ENCODE data around the gene TMEM179. TPM values are rescaled to one million over a fixed set of nuclear protein-coding genes. Genes with fewer than 3 reads are reported as not detected.
A peak's percentile ranks its signal among the peaks of the same experiment; 100 is the strongest.

TMEM179 gene
- total and polyA plus RNA-seq, 2 of the 8 experiments (the other 6 are each of a cell fraction or from before 2014, with no cell fraction given): 2.9 to 4.0 TPM

DNA sequence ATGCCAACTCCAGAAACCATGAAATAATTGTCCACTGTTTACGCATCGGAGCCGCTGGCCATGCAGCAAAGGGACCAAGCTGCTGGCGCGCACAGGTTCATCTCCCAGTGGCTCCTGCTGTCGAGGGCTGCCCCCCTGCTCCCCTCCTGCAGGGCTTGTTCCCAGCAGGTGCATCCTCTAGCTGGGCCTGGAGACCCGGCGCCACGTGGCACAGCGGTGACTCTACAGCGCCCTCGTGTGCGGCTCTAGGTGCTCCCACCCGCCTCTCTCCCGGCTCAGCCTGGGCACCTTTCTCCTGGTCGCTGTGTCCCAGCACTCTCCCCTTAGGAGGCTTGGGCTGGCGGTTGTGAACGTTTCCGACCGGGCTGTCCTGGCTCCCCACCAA is 47.3 kb upstream of the TMEM179 start:
- FAIRE-seq: no peak
- Histone ChIP-seq H2AK5ac (ENCODE audit: low read depth, low read length) (no peak overlapping the region), H2AFZ (ENCODE audit: low read length) (no peak overlapping the region), H3K4ac (replicated peaks; ENCODE audit: insufficient read length, low read depth, low read length) (no peak overlapping the region), H4K5ac (ENCODE audit: insufficient read length, low read depth, low read length) (peak overlapping the region; percentile 37), H3K23me2 (ENCODE audit: low read depth, low read length) (no peaks in the 10 kb centered on the region), H3K56ac (replicated peaks; ENCODE audit: insufficient read length, low read depth, low read length) (no peak overlapping the region), H4K8ac (ENCODE audit: extremely low read depth, insufficient read depth, low read length) (peak overlapping the region; percentile 71), H3K4me3 (ENCODE audit: extremely low read depth in 1 of 4, insufficient read depth in 2 of 4, low read depth in 3 of 4, low read length in 4 of 4) (no peak overlapping the region), H2BK12ac (ENCODE audit: low read depth, low read length) (no peak overlapping the region), H3K23ac (ENCODE audit: insufficient read length) (no peak overlapping the region), H2BK15ac (ENCODE audit: low read length) (no peak overlapping the region), H2BK5ac (ENCODE audit: low read depth, low read length) (no peak overlapping the region), H2BK120ac (replicated peaks; ENCODE audit: low read depth, low read length) (no peak overlapping the region), H3K79me2 (ENCODE audit: control insufficient read depth in 1 of 2, insufficient read depth in 2 of 2, low read length in 2 of 2) (no peaks in the 10 kb centered on the region), H3K27ac (ENCODE audit: low read depth, low read length) (no peak overlapping the region), H3K4me2 (ENCODE audit: insufficient read depth in 1 of 2, low read depth in 2 of 2, low read length in 2 of 2) (no peak overlapping the region), H3K27me3 (replicated peaks in 1 of 4; ENCODE audit: control insufficient read depth in 3 of 4, extremely low read depth in 1 of 4, insufficient read depth in 3 of 4, low read length in 3 of 4) (peaks cover 0 to 6% (median 2%) of the 10 kb centered on the region in 4 experiments; a peak in 2 of 7 replicates), H3K9ac (replicated peaks in 1 of 4; ENCODE audit: extremely low read depth in 1 of 4, low read depth in 3 of 4, low read length in 3 of 4) (no peak overlapping the region), H2BK20ac (ENCODE audit: low read length) (no peak overlapping the region), H3K36me3 (ENCODE audit: control insufficient read depth in 2 of 4, insufficient read depth in 4 of 4, low read length in 3 of 4) (no peaks in the 10 kb centered on the region), H3K4me1 (replicated peaks in 1 of 4; ENCODE audit: control insufficient read depth in 3 of 4, insufficient read depth in 4 of 4, low read length in 3 of 4) (no peaks in the 10 kb centered on the region; a peak in 1 of 7 replicates), H3K14ac (ENCODE audit: insufficient read length) (no peak overlapping the region), H4K20me1 (replicated peaks in 1 of 2; ENCODE audit: control insufficient read depth in 1 of 2, insufficient read depth in 2 of 2, low read length in 2 of 2) (no peaks in the 10 kb centered on the region), H3K18ac (ENCODE audit: extremely low read depth, low read length) (no peak overlapping the region), H4K91ac (replicated peaks; ENCODE audit: insufficient read length, low read length) (peak overlapping the region; percentile 19), H3K79me1 (ENCODE audit: low read depth, low read length) (no peaks in the 10 kb centered on the region), H3K9me3 (ENCODE audit: insufficient read depth in 2 of 2, low read depth in 1 of 2, low read length in 1 of 2) (peaks cover 14 to 29% of the 10 kb centered on the region in 2 experiments)
- WGBS, 2 experiments (ENCODE audit: extremely low coverage in 1 of 2, insufficient coverage in 1 of 2, insufficient read length in 1 of 2, insufficient replicate concordance in 2 of 2, low coverage in 1 of 2, low lambda C conversion rate in 2 of 2, missing lambda C conversion rate in 1 of 2): 75% methylated on average over 9 of the region's 20 CpGs; no CpG with 5 or more reads in 1 of the 2 experiments
- POLR2A ChIA-PET (ENCODE audit: partially characterized antibody): interaction anchor here (1.0 kb wide), 2 partner anchors 14 to 26 kb away, joined by 3 to 4 read pairs; no protein-coding TSS in a partner anchor
- no peak for DNase-seq (ENCODE audit: low read depth in 1 of 2, low spot score in 2 of 2)
- TF ChIP-seq MAX (IDR thresholded peaks at IDR 0.05): peak; percentile 94
- peak; percentile 69 for TF ChIP-seq E2F6 (IDR thresholded peaks at IDR 0.05)
- no peak for TF ChIP-seq CEBPB (IDR thresholded peaks at IDR 0.05; ENCODE audit: low read depth, low read length)
- TF ChIP-seq, protein P1, sequence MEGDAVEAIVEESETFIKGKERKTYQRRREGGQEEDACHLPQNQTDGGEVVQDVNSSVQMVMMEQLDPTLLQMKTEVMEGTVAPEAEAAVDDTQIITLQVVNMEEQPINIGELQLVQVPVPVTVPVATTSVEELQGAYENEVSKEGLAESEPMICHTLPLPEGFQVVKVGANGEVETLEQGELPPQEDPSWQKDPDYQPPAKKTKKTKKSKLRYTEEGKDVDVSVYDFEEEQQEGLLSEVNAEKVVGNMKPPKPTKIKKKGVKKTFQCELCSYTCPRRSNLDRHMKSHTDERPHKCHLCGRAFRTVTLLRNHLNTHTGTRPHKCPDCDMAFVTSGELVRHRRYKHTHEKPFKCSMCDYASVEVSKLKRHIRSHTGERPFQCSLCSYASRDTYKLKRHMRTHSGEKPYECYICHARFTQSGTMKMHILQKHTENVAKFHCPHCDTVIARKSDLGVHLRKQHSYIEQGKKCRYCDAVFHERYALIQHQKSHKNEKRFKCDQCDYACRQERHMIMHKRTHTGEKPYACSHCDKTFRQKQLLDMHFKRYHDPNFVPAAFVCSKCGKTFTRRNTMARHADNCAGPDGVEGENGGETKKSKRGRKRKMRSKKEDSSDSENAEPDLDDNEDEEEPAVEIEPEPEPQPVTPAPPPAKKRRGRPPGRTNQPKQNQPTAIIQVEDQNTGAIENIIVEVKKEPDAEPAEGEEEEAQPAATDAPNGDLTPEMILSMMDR (IDR thresholded peaks at IDR 0.05; ENCODE audit: control extremely low read depth in 1 of 3, insufficient read depth in 1 of 3, low read depth in 1 of 3, low read length in 3 of 3): peak; percentile 37 to 60 (median 48); a peak in 3 of 4 replicates
- TF ChIP-seq SP4 (IDR thresholded peaks at IDR 0.05; ENCODE audit: low read length): no peak
- TF ChIP-seq RAD21 (IDR thresholded peaks at IDR 0.05 in 1 of 2, conservative IDR thresholded peaks at IDR 0.05 in 1 of 2; ENCODE audit: low read depth in 2 of 2, low read length in 2 of 2): peak in 1 of 2 experiments; percentile 15; a peak in 1 of 4 replicates
- CTCF ChIA-PET (ENCODE audit: partially characterized antibody): interaction anchor here (0.6 to 2.4 kb wide), 20 partner anchors 8 to 522 kb away, joined by 3 to 17 read pairs (median 4); no protein-coding TSS in a partner anchor

Data from H1 (cell line).